HG03066 (cell line): Measurements from ENCODE around the gene RNASEH2A.
"Not testable (repeated sequence)": the region's sequence is repeated elsewhere in the genome, so short reads cannot be mapped to it uniquely, and the experiment has no call there.

Experiments used
- ATAC-seq: cut with Tn5 transposase; IDR thresholded peaks from one replicate; pipeline ENCODE4 v1.9.1; 2021; ENCODE audit warnings: low read depth; ENCODE audit not compliant: unreplicated experiment

RNASEH2A gene

DNA sequence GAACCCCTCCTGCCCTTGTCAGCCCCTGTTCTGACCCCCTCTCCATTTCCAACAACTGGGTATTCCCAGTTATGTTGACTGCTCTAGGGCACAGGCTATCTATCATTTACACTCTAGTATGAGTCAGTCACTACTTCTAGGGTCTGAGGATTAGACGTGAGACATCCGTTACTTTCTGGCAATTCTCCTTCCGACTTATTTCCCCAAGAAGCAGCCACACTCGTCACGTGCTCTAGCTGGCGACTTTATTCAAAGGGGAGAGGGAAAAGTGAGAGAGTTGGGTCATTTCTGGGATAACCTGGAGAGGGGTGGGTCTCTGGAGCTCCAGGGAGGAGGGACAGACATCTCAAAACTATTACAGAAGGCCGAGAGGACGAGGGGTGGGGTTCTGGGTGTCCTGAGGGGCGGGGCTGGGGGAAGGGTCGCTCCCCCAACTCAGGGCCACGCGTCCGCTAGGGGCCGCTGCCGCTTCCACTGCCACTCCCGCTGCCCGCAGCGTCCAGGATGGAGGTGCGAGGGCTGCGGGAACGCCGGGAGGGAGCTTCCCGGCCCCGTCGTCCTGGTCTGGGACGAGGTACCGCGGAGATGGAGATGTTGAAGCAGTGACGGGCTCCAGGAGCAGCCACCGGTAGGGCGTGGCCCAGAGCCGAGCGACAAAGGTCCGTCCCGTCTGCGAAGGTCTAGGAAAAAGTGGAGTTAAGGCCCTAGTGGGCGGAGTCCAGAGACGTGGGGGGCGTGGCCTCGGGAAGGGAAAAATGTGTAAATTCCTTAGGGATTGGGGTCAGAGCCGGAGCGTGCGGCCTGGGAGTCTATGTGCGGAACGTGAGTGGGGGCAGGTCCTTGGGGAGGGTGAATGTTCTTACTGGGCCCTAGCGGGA lies 19.1 kb downstream of the RNASEH2A start:
- no peak for ATAC-seq

DNA sequence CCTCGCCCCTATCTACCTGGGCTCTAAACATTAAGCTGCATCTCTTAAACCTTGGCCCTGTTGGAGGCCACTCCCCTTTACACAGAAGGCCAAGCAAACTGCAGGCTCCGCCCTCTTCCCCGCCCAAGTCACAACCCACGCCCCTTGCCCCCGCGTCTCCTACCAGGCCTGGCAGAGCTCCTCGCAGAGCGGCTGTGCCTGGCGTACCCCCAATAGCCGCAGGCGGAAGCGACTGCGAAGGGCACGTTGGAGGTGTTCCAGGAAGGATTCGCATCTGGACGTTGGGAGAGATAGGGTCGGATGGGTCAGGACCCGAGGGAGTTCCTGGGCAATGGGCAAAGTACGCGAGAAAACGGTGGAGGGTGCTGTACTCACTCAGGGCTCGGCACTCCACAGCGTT lies 22.1 kb downstream of the RNASEH2A start:
- no peak for ATAC-seq

DNA sequence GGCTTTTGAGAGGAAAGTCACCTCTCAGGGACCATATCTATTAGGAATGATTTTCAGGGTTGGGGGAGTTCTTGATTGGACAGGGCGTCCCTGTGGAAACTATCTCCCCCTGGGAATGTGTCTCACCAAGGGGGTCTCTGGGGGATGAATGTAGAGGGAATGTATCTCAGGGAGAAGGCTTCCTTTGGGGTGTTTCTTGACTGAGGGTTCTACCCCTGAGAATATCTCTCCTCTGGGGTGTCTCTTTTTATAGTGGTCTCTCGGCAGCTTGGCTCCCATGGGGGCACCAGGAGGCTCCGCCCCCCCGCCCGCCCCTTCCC lies 27.0 kb downstream of the RNASEH2A start:
- no peak for ATAC-seq

DNA sequence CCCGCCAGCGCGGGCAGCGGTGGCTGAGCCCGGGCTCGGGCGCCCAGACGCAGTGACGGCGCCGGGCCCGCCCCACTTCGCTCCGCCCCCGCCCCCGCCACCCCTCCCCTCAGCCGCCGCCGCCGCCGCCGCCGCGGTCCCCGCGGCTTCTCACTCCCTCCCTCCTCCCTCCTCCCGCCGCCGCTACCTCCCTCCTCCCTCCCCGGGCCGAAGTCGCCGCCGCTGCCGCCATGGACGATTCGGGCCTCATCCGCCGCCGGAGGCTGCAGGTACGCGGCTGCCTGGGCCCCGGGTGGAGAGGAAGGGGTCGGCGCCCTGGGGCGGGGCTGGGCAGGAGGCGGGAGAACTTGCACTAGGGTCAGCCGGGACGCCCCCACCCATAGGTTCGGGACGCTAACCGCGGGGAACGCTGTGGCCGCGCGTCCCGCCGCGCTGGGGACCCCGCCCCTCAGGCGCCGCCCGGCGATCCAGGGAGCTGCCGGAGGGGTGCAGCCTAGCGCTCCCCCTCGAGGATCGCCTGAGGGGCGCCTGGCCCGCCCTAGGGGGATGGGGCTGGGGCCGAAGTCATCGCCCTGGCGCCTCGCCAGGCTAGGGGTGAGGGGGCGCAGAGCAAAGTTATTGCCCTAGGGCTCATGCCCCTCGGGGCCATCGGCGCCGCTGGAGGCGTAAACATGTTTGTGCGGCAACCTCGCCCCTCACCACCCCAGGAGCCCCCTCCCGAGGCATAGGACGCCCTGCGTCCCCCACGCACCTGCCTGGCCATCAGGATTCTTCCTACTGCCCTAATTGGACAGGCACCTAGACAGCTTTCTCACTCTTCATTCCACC lies 27.6 kb downstream of the RNASEH2A start:
- ATAC-seq: no peak

DNA sequence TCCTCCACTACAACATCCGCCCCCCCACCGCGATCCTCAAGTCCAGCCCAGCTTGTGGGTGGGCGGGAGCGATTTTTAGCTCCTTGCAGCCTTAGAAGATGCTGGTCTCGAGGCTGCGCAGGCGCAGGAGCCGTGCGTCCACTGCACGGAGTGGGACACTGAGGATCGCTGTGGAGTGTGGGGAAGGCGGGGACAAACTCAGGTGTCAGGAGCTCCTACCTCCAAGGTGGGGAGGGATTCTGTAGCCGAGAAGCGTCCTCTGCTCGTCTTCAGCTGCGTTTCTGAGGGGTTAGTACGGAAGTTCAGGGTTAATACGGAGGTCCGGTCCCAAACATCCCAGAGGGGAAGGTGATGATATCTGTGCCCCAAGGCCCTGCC lies 28.2 kb downstream of the RNASEH2A start, which contains the start of gene RTBDN:
TSS of gene RTBDN (minus strand) at position 14 of the 378 bp plus-strand sequence. CDS start 4,600 bp downstream, outside the sequence.
- no peak for ATAC-seq

- no peak for ATAC-seq
Measured at GRCh38 chr19:12834976-12835757, 28.8 kb downstream of the RNASEH2A start.

DNA sequence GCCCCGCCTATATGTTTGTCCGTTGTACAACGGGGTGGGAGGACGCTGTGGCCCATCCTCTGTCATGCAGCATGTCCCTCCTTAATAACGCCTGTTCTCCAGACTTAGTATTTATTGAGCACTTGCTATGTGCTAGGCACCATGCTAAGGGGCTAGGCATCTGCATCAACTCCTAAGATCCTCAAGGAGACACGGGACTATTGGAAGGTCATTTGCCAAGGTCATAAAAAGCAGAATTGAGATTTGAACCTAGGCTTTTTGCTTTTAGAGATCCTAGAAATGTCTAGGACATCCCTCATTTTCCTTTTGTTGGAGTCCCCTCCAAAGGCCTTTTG lies 30.1 kb downstream of the RNASEH2A start:
- ATAC-seq: no peak

DNA sequence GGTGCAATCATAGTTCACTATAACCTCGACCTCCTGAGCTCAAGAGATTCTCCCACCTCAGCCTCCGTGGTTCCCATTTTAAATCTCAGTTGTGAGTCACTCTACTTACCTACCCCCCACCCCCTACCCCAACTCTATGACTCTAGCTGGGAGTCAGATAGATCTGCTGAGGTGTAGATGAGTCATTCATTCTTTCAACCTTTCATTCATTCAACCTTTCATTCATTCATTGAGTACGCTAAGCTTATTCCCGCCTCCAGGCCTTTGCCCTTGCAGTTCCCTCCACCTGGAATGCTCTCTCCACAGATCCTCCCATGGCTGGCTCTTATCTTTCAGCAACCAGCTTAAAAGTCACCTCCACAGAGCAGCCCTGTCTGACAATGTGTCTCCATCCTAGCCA lies 30.8 kb downstream of the RNASEH2A start:
- no peak for ATAC-seq

DNA sequence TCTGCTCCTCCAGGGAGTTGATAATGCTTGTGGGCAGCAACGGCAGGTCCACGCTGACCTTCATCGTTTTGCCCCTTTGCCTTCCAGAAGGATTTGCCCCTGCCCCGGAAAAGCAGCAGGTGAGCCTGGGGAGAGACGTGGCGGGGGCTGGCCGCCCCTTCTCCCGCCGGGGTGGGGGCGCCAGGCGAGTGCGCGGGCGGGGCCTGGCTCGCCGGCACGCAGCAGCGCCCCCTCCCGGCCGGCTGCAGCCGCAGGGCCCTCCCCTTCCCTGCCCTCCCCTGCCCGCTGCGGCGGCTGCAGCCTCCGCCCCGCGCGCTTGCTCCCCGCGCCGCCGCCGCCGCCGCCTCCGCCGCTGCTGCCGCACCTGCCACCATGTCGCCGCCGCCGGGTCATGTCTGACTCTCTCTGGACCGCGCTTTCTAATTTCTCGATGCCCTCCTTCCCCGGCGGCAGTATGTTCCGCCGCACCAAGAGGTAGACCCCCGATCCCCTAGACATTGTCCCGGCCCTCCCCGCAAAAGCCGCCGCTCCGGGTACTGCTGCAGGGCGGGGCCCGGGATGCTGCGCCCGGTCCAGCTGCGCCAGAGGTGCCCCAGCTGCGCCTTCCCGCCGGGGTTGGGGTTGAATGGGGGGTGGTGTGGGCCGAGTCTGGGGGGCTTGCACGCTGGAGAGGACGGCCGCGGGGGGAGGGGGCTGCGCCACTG lies 31.9 kb downstream of the RNASEH2A start, which contains the start of gene MAST1:
TSS of gene MAST1 (plus strand) at position 334 of the 704 bp plus-strand sequence. CDS start at position 392, 58 bp downstream.
- no peak for ATAC-seq

- ATAC-seq: no peak
Measured at GRCh38 chr19:12838886-12839756, 32.7 kb downstream of the RNASEH2A start.

GRCh38 chr19:12840091-12841079 lies 34.0 kb downstream of the RNASEH2A start:
- ATAC-seq: no peak

DNA sequence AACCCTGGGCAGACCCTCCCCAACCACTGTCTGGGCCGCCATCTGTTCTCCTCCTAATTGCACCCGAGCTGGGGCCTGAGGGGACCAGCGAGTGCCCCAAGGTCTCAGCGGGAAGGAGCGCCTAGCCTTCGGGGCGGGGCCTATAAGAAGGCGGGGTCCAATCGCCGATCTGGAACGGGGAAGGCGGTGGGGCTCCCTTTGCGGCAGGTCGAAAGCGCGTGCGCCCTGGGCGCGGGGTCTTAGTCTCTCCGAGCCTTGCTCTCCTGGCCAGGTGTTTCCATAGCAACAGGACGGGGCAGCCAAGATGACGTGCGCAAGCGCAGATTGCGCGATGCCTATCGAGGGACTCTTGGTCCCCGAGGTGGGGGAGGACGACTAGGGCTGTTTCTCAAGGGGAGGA lies 34.7 kb downstream of the RNASEH2A start:
- ATAC-seq: no peak

DNA sequence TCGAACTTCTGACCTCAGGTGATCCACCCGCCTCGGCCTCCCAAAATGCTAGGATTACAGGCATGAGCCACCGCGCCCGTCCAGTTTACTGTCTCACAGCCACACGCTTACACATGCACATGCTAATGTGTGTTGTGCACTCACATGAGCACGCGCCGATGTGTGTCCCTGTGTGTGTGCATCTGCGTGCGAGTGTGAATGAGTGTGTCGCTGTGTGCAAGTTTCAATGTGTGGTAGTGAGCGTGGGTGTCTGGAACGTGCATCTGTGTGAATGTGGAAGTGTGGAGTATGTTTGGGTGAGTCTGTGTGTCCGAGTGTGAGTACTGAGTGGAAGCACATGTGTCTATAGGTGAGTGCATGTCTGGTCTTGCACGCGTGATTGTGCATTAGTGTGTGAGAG lies 36.1 kb downstream of the RNASEH2A start:
- no peak for ATAC-seq

DNA sequence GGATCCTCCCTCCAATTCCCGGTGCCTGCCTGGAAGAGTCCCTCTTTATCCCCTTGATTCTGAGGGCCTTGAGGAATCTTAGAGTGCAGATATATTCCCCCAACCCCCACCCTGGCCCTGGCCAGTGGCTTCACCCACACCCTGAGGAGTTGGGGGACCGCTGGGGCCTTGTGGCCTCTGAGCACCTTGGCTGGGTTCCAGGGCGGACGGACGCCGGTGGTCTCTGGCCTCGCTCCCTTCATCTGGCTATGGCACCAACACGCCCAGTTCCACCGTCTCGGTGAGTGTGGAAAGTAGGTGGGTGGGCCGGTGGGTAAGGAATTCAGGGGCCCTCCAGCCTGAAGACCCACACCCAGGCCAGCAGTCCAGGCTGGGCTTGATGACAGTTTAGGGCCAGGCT lies 36.9 kb downstream of the RNASEH2A start:
- ATAC-seq: no peak

DNA sequence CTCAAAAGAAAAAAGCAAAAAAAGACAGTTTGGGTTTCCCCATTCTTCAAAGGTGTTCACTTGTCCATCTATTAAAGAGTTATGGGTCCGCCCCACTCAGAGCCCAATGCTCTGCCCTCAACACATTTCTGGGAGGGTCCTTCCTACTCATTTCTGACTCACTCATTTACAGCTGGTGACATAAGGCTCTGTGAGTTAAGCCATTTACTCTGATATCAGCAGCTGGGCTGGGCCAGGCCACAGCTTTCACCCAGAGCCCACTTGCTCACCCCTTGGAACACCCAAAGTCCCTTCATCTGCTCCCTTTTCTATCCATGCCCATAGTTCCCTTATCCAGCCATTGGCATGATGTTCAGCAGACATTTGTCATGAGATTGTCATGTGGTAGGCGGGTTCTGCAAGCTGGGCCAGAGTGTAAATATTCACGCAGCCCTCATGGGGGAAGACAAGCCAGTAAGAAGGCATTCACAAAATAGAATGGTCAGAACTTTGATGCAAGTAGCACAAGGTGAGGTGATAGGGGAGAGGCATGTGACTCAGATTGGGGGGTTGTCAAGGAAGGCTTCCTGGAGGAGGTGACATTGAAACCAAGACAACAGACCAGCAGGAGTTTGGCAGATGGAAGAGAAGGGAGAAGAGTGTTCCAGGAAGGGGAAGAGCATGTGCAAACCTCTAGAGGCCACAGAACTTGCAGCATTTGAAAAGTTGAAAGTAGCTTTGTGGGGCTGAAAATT lies 37.8 kb downstream of the RNASEH2A start:
- ATAC-seq: no peak

DNA sequence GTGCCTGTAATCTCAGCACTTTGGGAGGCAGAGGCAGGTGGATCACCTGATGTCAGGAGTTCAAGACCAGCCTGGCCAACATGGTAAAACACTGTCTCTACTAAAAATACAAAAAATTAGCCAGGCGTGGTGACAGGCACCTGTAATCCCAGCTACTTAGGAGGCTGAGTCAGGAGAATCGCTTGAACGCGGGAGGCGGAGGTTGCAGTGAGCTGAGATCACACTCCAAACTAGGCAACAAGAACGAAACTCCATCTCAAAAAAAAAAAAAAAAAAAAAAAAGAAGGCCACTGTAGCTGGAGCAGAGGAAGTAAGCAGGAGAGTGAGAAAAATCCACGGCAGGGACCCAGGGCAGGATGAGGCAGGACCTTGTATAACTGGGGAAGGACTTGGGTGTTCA lies 40.2 kb downstream of the RNASEH2A start:
- ATAC-seq: not testable (repeated sequence)
